NCI-H1092 treated with DMSO at 0.1 percent for 48 hours (cell line): ENCODE measurements around the gene A4GNT.
"Not testable (repeated sequence)": the region's sequence is repeated elsewhere in the genome, so short reads cannot be mapped to it uniquely, and the experiment has no call there.

Experiments used
- DNase-seq: peaks from one replicate; lab custom pipeline; 2025; lab: John Stamatoyannopoulos, UW

The A4GNT gene

DNA sequence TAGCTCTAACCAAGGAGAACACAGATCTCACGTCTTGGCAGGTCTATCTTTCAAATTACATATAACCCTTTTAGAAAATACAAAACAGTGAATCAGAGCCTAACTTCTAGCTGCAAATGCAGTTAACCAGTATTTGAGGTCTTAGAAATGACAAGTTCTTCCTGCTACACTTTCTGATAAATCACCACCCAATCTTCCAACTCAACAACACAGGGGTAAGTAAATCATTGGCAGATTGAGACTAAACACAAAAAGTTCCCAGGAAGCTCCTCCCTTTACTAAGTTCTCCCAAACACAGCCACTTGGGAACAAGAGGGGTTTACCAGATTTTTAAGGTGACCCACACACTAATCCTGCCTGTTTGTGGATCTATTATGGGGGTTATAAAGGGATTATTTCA is at the start of gene A4GNT:
Gene A4GNT, minus strand, starts transcription at position 152 of the 400 bp plus-strand sequence. CDS start 1,134 bp downstream, outside the sequence.
- no peak for DNase-seq

DNA sequence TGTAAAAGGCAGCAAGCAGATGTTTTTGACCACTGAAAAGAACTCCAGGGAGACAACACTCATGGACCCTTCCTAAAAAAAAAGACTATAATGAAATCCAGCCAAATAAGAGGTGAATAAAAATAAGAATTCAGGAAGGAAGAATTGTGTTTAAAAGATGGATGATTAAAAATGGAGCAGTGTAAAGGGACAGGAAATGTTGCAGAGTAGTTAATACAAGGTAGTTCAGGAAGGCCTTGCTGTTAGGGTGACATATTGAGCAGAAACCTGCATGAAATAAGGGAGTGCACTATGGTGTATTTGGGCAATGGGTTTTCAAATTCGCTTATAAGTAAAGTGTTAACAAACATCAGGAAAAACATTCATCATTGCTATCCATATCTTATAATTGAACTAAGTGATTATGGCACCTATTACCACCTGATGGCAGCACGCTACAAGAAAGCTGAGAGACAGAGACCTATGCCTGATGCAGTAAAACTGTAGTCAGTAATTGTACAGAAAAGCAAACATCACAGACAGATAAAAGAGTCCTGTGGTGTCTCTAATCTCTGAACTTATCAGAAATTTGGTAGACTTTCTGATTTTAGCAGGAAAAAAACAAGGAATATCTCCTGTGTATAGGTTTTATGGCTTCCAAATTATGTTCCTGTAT is 48.3 kb upstream of the A4GNT start:
- peak; percentile 56 for DNase-seq

DNA sequence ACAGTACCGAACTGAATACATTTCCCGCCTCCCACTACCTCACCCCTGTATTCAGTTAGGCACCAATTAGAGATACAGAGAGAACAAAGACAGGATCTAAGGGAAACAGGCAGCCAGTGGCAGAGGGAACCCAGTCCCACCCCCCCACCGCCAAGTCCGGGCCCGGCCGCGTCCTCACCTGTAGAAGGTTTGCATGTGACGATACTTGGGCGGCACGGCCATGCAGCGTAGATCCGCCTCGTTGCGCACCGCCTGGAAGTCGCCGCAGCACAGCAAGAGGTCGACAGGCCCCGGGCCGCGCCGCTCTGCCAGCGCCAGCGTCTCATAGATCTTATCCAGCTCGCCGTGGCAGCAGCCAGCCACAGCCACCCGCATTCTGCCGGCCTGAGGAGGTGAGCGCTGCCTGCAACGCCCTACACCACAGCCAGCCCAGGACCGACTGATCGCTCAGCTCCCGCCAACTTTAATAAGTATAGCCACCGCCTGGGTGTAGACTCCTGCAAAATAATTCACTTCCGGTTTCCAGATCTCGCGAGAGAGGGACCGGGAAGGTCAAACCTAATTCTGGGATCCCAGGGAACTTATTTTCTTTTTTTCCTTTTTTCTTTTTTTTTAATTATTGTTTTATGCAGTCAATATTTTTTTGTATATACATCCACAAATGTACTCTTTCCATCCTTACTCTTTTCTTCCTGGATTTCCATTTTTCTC is 42.4 kb upstream of the A4GNT start, which contains the start of gene DBR1:
Gene DBR1, minus strand, starts transcription at position 501 of the 711 bp plus-strand sequence. Its CDS starts 126 bp downstream, at position 375.
- peak; percentile 87 for DNase-seq

DNA sequence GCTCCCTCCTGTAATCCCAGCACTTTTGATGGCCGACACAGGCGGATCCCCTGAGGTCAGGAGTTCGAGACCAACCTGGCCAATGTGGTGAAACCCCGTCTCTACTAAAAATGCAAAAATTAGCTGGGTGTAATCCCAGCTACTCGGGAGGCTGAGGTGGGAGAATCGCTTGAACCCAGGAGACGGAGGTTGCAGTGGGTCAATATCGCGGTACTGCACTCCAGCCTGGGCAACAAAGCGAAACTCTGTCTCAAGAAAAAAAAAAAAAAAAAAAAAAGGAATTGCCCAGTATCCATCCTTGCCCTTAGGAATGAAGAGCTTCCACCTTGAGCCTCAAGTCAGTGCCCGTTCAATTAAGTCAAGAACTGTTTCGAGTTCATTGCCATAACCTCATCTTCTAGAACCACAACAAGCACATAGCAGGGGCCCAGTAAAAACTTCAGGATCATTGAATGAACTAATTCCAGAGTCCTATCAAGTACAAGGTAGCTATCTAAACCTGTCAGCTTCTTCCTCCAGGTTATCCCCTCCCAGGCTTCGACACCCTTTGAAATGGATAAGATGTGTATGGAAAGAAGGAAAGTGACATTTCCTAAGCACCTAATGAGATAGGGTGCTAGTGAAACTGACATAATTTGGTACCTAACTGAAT is 41.7 kb upstream of the A4GNT start:
- DNase-seq = no peak

DNA sequence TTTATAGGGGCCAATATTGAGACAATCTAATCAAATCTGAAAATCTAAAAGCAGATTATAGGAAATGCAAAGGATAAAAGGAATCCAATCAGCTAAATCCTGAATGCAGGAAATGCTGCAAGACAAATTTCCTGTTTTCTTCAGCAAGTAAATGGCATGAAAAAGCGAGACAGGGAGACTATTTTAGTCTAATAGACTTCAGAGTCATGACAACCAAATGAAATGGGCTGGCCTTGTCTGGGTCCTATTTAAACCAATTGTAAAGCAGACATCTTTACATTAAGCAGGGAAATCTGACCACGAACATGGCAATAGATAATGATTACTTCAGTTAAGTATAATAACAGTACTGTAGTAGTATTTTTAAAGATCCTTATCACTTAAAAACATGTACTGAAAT is 40.4 kb upstream of the A4GNT start:
- DNase-seq = no peak

DNA sequence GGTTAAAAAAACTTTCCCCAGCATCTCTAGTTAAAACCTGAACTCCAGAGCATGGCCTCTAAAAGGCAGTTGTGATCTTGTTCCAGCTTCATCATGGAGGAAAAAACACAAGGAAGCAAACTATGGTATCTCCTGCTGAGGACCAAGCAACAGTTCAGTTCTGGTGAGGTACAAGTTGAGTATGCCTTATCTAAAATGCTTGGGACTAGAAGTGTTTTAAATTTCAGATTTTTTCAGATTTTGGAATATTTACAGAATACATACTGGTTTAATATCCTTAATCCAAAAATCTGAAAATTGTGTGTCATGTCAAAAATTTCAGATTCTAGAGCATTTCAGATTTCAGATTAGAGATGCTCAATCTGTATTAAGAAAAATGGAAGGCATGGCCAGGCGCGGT is 32.9 kb upstream of the A4GNT start:
- DNase-seq = no peak

DNA sequence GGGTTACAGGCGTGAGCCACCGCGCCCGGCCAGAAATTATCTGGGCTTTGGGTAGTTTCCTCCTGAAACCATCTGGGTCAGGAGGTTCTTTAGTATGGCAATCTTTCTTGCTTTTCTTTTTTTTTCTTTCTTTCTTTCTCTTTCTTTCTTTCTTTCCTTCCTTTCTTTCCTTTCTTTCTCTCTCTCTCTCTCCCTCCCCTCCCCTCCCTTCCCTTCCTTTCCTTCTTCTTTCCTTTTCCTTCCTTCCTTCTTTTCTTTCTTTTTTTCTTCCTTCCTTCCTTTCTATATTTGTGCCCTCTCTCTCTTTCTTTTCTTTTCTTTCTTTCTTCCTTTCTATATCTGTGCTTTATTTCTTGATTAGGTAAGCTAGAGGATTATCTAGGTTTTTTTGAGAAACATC is 25.6 kb upstream of the A4GNT start:
- DNase-seq = no peak

DNA sequence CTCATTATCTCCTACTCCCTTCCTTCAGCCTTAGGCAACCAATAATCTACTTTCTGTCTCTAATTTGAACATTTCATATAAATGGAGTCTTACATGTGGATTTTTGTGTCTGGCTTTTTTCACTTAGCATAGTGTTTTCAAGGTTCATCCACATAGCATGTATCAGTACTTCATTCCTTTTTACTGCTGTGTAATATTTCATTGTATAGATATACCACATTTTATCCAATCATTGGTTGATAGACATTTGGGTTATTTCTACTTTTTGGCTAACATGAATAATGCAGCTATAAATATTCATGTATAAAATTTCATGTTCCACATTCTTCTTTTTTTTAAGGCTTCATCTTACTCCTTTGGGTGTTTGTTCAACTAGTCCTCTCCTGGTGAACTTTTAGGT is 22.3 kb upstream of the A4GNT start:
- no peak for DNase-seq

DNA sequence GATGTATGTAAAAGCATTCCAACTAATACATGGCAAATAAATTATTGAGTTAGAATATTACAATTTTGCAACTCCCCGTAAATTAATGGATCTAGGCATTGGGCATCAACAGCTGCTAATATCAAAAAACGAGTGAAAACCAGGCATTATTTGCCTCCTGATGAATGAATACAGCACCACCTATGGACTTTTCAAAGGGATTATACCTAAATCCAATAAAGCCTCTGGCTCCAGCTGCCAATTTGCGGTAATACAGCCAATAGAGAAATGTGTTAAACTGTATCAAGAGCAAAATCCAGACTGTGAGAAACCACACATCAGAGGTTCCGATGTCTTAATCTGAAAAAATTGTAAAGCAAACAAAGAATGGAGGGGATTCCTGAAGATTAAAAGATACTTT is 16.3 kb upstream of the A4GNT start:
- DNase-seq = no peak

DNA sequence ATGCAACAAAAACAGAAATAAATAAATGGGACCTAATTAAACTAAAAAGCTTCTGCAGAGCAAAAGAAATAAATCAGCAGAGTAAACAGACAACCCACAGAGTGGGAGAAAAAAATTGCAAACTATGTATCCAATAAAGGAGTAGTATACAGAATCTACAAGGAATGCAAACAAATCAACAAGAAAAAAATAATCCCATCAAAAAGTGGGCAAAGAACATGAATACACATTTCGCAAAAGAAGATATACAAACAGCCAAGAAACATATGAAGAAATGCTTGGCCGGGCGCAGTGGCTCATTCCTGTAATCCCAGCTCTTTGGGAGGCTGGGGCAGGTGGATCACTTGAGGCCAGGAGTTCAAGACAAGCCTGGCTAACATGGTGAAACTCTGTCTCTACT is 10.0 kb upstream of the A4GNT start:
- not testable (repeated sequence) for DNase-seq

DNA sequence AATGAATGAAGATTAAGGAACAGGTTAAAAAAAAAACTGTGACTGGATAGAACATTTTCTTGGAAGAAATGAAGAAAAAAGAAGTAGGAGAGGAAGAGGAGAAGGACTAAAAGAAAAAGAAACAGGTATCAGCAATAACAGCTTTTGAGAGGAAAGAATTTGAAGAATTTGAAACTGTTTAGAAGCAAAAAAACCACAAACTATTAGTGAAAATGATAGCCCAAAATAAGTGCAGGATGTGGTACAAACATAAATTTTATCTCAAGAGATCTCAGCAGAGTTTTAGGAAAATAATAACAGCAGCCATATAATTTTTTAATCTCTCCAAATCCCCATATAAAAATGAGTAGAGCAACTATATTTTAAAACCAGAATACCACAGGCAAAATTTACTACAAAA is 8.8 kb upstream of the A4GNT start:
- DNase-seq = no peak

DNA sequence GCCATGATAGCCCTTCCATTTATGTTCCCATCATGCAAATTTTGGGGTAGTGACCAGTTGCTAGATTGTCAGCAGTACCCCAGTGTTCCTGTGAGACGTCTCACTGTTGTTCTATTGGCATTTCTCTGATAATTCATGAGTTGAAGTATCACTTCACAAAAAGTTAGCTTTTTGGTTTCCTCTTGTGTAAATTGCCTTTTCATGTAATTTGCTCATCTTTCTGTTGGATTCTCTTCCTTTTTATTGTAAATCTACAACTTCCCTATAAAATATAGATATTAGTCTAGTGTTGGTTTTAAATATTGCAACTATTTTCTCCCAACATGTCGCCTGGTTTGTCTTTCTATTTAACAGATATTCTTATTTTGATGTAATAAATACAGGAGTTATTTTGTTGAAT is 7.5 kb upstream of the A4GNT start:
- no peak for DNase-seq

DNA sequence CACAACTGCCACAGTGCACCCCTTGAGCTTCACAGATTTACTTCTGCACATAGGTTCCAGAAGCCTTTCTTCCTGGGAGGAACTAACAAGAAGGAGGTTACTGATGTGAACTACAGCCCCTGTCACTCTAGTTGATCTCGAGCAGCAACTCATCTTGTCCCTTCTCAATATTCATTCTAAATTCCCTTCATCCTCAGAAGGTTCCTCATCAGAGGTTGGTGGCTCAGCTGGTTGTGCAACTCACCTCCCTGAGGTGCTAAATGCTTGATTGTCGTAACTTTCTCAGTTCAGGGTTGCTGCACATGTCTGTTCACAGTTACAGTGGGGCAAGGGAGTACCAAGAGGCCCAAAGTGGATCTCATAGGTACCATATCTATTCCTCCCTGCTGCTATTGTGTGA is 5.7 kb upstream of the A4GNT start:
- no peak for DNase-seq

DNA sequence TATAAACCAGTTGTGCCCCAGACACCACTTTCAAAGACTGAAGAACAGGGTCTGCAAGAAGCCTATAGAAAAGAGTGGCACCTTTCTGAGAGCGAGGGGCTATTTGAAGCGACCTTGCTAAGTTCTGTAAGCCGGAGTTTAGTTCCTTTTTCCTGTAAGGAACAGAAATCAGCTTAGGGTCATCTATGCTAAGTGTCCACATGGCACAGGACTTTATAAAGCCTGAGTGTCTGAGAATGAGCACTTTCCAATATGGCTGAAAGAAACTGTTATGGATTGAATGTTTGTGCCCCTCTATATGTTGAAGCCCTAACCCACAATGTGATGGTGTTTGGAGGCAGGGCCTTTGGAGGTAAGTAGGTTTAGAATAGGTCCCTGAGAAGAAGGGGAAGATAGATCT is 4.0 kb upstream of the A4GNT start:
- DNase-seq = no peak

DNA sequence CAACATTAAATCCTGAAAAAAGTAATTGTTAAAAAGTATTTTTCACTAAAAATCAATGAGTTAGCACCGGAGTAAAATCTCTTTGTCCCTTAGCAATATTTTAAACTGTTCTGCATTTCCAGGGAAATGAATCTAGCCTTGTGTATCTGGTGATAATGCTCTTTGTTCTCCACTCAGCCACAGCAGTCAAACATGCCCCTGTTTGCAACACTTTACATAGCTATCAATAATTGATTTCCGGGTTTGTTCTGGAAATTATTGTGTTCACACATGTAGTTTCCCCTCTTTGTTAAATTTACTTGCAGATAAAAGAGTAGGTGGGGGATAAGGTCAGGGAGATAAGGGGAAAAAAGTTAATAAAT is 3.6 kb upstream of the A4GNT start:
- no peak for DNase-seq

DNA sequence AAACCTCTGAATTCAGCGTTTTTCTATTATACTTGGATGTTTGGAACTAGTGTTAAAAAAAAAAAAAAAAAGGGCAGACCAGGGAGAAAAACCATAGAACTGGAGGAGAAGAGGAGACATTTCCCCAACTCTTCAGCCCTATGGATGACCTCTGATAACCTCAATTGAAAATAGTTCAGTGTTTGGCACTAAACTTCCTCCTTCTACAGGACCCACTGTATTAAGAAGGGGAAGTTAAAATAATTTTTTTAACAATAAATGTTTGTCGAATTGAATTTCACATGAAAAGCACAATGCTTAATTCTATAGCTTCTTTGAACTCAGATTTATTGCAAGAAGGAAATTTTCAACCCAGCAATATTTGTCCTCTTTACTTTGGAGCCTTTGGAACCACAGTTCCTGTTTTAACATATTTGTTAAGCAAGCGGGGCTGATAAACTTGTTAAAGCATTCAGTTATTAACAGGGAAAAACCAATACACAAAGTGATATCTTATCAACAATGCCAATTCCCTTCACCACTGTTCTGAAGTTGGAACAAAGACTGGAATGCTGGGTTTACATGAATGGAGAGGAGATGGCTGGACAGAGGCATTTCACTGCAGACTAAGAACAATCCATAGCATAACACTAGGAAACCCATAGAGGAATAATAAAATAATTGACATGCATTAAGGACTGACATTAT is 3.1 kb upstream of the A4GNT start:
- no peak for DNase-seq

DNA sequence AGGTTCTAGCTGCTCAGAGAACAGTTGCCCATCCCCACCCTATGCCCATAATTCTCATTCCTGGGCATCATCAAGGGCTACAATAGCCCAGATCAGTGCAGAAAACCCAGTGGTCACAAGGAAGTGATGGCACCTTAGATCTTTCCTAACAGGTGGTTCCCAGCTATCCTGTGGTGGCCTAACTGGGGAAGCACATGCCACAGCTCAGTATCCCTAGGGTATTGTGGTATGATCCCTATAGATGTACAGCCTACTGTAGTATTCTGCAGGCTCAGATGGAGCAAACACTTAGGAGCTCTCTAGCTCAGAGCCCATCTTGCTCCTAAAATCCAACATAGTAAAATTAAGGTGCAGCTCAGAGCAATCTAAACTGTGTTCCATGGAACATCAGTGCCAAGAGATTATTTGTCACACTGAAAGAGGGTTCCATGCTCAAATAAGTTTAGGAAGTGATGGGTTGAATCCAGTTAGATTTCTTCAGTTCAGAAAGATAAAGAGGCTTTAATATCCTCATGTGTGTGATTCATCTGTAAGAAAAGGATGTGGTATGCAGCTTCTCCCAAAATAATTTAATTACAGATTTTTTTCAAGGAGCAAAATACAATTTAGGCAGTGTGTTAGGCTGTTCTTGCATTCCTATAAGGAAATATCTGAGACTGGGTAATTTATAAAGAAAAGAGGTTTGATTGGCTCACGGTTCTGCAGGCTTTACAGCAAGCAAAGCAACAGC is 4.4 kb downstream of the A4GNT start:
- no peak for DNase-seq

DNA sequence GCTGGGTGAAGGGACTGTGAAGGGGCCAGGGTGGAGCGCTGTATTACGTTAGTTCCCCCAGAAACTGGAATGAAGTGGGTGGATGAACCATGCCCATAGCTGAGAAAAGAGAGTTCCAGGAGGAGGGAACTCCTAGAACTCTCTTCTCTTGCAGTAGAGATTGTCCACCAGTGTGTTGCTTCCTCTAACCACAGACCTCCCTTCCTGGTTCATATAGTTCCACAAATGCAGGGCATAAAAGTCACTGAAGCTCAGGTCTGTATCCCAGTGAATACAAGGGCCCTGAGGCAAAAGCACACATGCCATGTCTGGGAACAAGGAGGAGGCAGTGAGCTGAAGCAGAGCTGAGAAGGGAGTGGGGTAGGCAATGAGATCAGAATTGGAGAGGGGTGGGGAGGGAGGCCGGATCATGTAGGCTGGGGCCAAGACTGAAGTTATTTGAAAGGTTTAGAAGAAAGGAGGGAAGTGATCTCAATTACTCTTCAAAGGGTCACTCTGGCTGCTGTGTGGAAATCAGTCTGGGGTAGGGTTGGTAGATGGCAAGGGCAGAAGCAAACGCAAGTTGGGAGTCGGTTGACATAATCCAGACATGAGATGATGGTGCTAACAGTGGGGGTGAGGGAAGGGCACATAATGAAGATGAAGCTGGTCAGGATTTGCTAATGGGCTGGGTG is 6.5 kb downstream of the A4GNT start:
- no peak for DNase-seq

DNA sequence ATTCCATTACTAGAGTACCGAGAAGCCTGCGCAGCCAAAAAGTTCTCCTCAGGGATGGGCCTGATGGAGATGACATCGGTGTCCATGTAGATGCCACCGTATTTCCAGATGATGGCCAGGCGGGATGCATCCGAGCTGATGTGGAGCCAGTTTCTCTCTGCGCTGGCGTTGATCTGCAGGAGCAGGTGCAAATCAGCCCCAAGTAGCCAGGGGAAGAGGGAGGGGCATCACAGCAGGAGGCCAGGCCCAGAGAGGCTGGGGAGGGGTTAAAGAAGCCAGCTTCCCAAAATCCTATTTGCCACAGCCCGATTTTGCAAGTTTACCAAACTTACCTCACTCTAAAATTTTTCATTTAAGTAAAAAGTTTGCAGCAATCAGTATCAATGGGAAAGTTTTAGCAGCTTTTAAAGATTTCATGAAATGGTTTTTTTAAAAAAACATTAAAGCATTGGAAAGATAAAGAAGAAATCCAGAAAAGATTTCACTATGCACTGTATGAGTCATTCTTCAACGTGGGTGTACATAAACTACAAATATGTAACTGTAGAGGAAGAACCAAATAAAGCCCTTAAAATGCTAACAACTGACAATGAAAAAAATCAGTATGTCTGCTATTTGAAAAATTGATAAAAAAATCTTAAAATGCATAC is 7.4 kb downstream of the A4GNT start:
- no peak for DNase-seq

DNA sequence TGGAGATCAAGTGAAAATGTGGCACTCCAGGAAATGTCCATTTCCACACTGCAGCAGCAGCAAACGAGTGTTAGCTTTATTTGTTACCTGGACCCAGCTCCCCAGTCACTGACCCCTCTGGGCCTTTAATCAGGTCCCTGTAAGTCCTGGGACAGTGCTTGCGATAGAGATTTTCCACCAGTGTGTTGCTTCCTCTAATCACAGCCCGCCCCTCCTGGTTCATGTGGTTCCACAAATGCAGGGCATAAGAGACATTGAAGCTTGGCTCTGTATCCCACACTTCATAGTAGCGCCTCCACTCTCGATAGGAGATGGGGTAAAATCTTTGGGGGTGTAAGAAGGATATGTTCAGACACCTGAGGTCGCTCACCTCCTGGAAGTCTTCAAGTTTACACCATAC is 8.0 kb downstream of the A4GNT start:
- DNase-seq = no peak

DNA sequence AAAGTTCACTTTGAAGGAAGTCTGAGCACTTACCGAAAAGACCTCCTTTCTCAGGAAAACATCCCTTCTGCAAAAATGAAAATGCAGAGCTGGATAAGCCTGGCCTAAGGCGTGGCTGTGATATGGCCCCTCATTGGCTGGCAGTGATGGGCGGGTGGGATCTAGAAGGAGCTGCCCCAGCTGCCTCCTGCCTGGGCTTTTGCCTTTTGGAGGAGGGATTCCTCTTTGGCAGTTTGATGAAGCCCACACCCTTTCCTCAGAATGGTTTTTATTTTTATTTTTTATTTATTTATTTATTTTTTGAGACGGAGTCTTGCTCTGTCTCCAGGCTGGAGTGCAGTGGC is 12.8 kb downstream of the A4GNT start:
- DNase-seq = no peak
